CD4-positive, alpha-beta T cell treated with Interleukin-4 for 1 hour (primary cell): Measurements from ENCODE around the gene KCMF1.
A peak's percentile ranks its signal among the peaks of the same experiment; 100 is the strongest.

Source experiments
- DNase-seq, 2 donors: peaks; one replicate each; pipeline ENCODE4 v3.0.0-alpha.2; 2020 to 2022

Gene KCMF1

DNA sequence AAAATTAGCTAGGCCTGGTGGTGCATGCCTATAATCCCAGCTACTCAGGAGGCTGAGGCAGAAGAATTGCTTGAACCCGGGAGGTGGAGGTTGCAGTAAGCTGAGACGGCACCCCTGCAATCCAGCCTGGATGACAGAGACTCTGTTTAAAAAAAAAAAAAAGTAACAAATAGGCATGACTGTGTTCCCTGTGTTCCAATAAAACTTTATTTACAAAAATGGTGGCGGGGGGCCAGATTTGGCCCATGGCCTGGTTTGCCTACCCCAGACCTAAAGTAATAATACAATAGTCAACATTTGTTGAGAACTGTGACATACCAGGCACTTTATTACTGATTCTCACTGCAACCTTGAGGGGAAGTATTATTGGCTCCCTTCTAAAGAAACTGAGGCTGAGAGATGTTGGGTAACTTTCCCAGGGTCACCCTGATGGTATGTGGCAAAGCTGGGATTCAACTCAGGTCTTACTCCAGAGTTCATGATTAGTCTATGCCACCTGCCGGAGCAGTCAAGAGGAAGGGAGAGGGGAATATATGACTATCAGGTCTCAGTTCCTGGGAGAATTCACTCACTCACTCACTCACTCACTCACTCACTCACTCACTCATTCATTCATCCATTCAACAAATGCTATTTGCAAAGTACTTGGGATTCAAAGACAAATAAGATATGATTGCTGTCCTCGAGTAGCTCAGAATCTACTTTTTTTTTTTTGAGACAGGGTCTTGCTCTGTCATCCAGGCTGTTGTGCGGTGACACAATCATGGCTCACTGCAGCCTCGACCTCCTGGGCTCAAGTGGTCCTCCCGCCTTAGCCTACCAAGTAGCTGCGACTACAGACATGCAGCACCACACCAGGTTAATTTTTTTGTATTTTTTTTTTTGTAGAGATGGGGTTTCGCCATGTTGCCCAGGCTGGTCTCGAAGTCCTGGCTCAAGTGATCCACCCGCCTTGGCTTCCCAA is 14.3 kb upstream of the KCMF1 start:
- no peak for DNase-seq

- DNase-seq = no peak
These were observed 13.2 kb upstream of the KCMF1 start for GRCh38 chr2:84957771-84958134.

- DNase-seq = no peak
These were observed 12.6 kb upstream of the KCMF1 start for GRCh38 chr2:84958135-84959059.

GRCh38 chr2:84959095-84959565 is 11.8 kb upstream of the KCMF1 start:
- DNase-seq = no peak

- DNase-seq = no peak
These were observed 11.1 kb upstream of the KCMF1 start for GRCh38 chr2:84959566-84960506.

- no peak for DNase-seq
These were observed 8.0 kb upstream of the KCMF1 start for GRCh38 chr2:84962917-84963316.

DNA sequence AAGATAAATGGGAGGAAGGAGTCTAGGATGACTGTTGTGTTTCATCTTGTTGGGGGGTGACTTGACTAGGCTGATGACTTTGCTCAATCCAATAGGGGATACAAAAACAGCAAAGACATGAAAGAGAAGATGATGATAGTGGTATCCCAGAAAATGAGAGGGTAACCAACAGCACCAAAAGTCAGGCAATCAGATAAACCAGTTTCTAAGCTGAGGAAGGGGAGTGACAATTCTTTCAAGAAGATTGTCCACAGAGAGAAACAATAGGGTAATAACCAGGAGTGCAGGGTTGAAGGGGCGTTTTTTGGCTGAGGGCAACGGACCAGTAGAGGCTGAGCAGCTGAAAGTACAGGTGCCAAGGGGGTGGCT is 7.7 kb upstream of the KCMF1 start:
- no peak for DNase-seq

- DNase-seq = no peak
These were observed 7.1 kb upstream of the KCMF1 start for GRCh38 chr2:84963692-84964405.

DNA sequence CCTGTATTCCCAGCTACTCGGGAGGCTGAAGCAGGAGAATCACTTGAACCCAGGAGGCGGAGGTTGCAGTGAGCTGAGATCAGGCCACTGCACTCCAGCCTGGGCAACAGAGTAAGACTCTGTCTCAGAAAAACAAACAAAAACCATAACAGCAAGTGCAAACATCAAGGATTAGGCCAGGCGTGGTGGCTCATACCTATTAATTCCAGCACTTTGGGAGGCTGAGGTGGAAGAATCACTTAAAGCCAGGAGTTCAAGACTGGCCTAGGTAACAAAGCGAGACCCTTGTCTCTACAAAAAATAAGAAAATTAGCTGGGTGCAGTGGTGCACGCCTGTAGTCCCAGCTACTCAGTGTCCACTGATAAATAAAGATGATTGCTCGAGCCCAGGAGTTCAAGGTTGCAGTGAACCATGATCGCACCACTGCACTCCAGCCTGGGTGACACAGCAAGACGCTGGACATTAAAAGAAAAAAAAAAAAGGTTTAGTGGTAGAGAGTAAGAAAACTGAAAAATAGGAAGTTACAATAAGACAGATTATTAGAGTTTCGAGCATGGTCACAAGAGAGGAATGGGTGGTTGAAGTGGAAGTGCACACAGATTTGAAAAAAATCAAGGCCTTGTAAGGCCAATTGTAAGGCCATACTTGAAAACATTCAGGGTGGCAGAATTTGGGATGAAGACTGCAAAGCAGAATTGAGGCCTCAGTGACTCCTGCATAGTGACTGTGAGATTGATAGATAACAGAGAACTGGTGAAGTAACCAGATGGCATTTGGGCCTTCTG is 6.4 kb upstream of the KCMF1 start:
- DNase-seq = no peak

DNA sequence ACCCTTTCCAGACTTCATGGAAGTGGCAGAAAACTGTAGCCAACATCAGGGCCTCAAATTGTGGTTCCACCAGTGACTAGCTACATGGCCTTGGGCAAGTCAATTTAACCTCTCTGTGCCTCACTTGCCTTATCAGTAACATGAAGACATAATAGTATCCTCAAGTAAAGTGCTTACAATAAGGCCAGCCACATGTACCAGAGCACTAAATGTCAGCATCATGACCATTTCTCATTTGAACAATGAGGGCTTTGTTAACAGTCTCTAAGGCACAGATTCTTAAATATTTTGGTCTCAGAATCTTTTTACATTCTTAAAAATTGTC is 5.8 kb upstream of the KCMF1 start:
- no peak for DNase-seq

GRCh38 chr2:84965827-84966226 is 5.1 kb upstream of the KCMF1 start:
- DNase-seq = no peak

GRCh38 chr2:84966731-84967130 is 4.2 kb upstream of the KCMF1 start:
- no peak for DNase-seq

- DNase-seq = peak in 1 of 2 donors; percentile 57
These were observed 1.3 kb upstream of the KCMF1 start for GRCh38 chr2:84969511-84970209.

GRCh38 chr2:84970210-84970867 is 622 bp upstream of the KCMF1 start:
- peak; percentile 54 to 56 for DNase-seq

GRCh38 chr2:84971510-84972206 is 697 bp downstream of the KCMF1 start:
- DNase-seq = peak; percentile 61 to 75

GRCh38 chr2:84972207-84972783 is 1.3 kb downstream of the KCMF1 start:
- DNase-seq = no peak

GRCh38 chr2:84972932-84973331 is 2.0 kb downstream of the KCMF1 start:
- peak in 1 of 2 donors; percentile 9 for DNase-seq

- DNase-seq = no peak
These were observed 9.5 kb downstream of the KCMF1 start for GRCh38 chr2:84980263-84980983.
